RPMI8226 (cell line): ENCODE results near the gene KCNJ13.
"Not testable (repeated sequence)": the region's sequence is repeated elsewhere in the genome, so short reads cannot be mapped to it uniquely, and the experiment has no call there.

Source experiments
- DNase-seq: peaks from one replicate; pipeline ENCODE4 v3.0.0-alpha.2; 2015

KCNJ13 gene

GRCh38 chr2:232761301-232761907 is 15.0 kb downstream of the KCNJ13 start:
- DNase-seq = peak; percentile 16

- DNase-seq = no peak
Measured at GRCh38 chr2:232757905-232758304, 18.5 kb downstream of the KCNJ13 start.

GRCh38 chr2:232750135-232750671 is 26.2 kb downstream of the KCNJ13 start:
- no peak for DNase-seq

GRCh38 chr2:232749331-232749730 is 27.0 kb downstream of the KCNJ13 start:
- DNase-seq = no peak

GRCh38 chr2:232748038-232748437 is 28.3 kb downstream of the KCNJ13 start:
- DNase-seq = no peak

GRCh38 chr2:232744963-232745362 is 31.4 kb downstream of the KCNJ13 start:
- DNase-seq = no peak

- DNase-seq = no peak
Measured at GRCh38 chr2:232741972-232742371, 34.4 kb downstream of the KCNJ13 start.

- DNase-seq = no peak
Measured at GRCh38 chr2:232741294-232741693, 35.1 kb downstream of the KCNJ13 start.

GRCh38 chr2:232731470-232731869 is 44.9 kb downstream of the KCNJ13 start:
- DNase-seq = no peak

GRCh38 chr2:232728785-232729184 is 47.6 kb downstream of the KCNJ13 start:
- no peak for DNase-seq

- DNase-seq = no peak
Measured at GRCh38 chr2:232723027-232723426, 53.3 kb downstream of the KCNJ13 start.

- no peak for DNase-seq
Measured at GRCh38 chr2:232721882-232722281, 54.5 kb downstream of the KCNJ13 start.

- no peak for DNase-seq
Measured at GRCh38 chr2:232721261-232721660, 55.1 kb downstream of the KCNJ13 start.

GRCh38 chr2:232720056-232720455 is 56.3 kb downstream of the KCNJ13 start:
- DNase-seq = not testable (repeated sequence)
